GM21825 (cell line): ENCODE data around the gene LRP1.

Experiments used
- ATAC-seq: cut with Tn5 transposase; IDR thresholded peaks from one replicate; pipeline ENCODE4 v1.9.1; 2021; ENCODE audit warnings: mild to moderate bottlenecking, moderate library complexity; ENCODE audit not compliant: unreplicated experiment

Gene LRP1

DNA sequence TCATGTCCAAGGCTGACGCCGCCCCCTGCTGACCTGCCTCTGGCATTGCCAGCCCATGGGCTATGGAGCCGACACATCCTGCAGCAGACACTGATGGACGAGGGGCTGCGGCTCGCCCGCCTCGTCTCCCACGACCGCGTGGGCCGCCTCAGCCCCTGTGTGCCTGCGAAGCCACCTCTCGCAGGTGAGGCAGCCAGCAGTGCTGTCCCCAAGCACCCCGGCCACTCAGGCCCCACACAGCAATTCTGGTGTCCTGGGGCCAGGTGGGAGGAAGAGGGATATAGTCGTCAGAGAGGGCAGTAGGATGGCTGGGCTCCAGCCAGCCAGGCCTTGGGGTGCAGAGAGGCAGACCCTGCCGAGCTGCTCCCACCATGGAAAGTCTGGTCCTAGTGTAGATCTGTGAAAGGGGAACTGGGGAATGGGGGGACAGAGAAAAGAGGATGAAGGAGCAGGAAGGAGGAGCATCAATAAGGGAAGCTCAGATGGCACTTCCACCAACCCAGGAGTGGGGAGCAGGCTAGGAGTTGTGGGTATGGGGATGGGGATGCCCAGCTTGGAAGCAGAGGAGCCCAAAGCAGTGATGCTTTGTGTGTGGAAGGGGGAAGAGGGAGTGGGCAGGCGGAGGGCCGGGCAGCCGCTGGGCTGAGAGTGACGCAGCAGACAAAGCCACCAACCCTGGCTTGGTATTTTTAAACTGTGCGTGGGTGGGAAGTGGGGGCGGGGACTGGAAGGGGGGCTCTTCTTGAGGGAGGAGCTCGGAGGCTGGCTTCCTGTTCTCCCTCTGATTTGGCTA is 34.7 kb upstream of the LRP1 start:
- ATAC-seq, result no peak

DNA sequence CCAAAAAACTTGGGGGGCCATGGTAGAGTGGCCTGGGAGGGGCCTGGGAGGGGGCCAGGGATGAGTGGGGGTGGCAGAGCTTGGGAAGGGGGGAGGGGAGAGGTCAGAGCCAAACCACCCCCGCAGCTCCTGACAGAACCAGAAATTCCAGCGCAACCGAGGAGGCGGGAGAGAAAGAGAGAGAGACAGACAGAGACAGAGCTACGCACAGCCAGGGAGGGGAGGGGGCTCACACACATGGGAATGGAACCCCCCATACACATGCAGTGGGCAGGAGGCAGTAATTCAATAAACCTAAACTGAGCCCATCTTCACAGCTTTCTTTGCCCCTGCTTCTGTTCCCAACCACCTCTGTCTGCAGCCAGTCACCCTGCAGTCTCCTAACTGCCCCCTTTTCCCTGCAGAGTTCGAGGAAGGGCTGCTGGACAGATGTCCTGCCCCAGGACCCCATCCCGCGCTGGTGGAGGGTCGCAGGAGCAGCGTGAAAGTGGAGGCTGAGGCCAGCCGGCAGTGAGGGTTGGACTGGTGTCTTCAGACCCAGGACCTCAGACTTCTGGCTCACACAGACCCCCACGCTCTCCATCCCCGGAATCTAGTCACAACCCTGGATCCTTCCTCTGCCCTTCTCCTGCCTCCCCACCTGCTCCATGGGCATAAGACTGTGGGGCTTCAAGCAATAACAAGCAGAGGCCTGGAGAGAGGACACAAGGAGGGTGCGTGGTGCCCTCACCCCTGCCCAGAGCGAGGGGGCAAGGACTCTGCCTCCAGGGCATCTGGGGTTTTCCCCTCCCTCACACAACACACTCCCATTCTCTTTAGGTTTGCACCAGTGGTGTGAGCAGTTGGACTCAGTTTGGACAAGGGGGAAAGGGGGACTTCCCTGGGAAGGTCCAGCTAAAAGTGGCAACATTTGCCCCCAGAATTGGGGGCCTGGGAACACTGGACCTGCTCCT is 33.8 kb upstream of the LRP1 start:
- ATAC-seq, result no peak

DNA sequence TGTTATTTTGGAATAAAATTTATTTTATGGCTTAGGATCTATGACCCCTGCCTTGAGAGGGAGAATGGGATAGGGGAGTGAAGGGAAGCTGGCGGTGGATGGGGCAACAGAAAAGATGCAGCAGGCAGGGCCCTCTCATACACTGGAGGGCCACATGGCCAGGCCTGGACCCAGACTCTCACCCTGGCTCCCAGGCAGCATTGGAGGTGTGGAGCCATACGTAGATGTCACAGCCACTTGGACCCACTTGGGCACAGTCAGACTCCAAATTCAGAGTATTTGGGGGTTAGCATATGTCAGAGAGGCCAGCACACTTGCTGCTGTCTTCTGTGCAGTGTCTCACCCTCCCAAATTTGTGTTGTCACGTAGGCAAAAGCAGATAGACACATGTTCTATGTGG is 32.8 kb upstream of the LRP1 start:
- no peak for ATAC-seq

DNA sequence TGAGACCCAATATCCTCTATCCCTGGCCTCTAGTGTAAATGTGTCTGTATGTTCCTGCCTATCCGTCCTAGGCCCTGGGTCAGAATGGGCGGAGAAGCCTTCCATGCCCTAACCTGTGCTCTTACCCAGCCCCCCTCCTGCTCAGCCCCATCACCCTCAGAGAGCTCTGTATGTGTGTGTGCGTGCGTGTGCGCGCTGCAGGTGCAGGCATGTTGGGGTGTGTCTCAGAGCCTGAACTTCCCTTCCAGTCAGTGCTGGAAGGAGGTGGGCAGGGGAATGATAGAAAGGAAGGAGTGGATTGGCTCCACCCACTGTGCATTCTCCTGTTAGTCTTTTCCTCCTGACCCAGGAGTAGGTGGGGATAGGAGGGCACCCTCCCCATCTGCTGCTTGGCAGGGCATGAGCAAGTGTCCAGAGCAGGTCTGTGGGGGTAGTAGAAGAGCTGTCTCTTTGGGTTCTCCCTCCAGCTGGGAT is 32.1 kb upstream of the LRP1 start:
- ATAC-seq, result no peak

DNA sequence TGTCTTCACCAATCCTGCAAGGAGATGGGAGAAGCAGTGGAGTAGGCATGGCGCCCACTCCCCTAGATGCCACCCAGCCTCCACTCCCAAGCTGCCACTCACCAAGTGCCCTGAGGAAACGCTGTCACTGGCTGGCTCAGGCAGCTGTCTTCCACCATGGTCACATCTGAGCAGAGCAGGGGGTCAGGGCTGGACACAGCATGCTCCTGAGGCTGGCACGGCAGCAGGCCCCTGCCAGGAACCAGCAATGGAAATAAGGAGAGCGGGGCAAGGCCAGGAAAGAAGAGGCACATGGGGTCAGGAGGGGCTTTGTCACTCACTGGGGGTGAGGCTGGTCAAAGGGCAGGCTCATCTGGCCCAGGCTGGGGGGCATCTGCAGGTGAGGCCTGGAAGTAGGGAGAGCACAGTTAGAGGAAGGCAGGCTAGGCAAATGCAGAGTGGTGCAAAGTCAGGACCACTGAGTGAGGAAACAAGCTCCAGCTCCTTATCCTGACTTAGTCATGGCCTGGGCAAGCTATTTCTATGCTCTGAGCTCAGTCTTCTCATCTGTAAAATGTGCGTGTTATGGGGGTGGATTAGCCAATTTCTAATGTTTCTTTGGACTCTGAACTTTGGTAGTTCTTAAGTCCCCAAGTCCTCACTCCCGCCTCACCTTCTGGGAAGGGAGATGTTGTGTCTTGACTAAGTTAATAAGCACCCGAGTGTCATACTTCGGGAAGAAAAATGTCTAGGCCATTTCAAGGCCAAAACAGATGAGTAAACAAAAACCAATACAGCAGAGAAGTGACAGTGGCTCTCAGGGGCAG is 31.3 kb upstream of the LRP1 start:
- no peak for ATAC-seq

DNA sequence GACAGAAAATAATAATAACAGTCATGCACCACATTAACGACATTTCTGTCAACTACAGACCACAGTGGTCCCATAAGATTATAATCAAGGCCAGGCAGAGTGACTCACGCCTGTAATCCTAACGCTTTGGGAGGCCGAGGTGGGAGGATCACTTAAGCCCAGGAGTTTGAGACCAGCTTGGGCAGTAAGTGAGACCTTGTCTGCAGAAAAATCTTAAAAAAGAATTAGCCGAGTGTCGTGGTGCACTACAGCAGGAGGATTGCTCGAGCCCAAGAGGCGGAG is 30.8 kb upstream of the LRP1 start:
- no peak for ATAC-seq

DNA sequence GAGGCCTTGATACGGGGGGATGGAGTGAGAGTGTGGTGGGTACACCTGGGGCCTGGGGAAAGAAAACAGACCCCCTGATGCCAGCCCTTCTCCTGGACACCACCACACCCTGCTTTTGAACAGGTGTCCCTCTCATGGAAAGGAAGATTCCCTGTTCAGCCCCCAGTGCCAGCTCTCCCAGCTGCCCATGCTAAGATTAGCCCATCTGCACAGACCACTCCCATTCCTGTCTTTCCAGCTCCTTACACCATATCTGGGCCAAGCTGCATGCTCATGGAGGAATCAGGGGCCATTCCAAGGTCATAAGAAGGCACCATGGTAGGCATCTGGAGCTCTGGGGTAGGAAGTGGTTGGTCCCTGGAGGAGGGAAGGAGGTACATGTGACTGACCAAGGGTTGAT is 29.7 kb upstream of the LRP1 start:
- no peak for ATAC-seq

DNA sequence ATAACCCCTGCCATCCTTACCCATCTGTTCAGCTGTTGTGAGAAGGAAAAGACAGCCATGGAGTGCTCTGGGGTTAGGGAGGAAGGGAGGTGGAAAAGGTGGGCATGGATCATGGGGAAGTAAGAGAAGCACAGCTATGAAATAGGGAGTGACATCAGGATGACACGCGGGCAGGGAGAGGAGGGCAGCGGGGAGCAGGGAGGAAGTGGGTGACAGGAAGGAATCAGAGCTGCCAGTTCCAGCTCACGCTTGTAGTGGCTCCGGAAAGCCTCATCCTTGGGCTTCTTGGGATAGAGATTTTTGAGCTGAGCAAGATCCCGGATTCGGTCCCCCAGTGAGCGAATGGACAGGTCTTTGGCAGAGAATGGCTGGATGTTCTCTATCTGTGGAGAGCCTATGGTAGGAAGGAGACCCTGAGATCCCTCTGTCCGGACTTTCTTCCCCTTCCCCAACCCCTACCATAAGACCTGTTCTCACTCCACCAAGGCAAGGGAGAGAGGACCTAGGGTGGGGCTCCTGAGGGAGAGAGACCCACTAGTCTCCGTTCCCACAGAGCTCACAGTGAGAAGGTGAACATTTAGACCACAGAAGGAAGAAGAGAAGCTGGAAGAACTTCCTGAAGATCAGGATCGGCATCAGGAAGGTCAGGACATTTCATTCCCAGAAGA is 29.1 kb upstream of the LRP1 start:
- no peak for ATAC-seq

DNA sequence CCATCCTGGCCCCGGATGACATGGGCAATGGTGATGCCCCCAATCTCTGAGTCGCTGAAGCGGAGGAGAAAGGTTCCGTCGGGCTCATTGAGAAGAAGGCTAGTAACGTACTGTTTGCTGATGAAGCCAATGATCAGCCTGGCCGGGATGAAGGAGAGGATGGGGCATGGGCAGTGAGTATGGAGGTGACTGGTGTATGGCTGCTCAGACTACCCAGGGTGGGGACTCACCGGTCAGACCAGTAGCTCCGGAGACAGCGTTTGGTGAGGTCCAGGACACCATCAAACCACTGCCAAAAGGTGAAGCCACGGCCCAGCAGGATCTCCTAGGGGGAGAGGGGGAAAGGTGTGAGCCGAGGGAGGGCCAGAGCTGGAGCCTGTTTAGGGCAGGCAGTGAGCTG is 28.5 kb upstream of the LRP1 start:
- no peak for ATAC-seq

DNA sequence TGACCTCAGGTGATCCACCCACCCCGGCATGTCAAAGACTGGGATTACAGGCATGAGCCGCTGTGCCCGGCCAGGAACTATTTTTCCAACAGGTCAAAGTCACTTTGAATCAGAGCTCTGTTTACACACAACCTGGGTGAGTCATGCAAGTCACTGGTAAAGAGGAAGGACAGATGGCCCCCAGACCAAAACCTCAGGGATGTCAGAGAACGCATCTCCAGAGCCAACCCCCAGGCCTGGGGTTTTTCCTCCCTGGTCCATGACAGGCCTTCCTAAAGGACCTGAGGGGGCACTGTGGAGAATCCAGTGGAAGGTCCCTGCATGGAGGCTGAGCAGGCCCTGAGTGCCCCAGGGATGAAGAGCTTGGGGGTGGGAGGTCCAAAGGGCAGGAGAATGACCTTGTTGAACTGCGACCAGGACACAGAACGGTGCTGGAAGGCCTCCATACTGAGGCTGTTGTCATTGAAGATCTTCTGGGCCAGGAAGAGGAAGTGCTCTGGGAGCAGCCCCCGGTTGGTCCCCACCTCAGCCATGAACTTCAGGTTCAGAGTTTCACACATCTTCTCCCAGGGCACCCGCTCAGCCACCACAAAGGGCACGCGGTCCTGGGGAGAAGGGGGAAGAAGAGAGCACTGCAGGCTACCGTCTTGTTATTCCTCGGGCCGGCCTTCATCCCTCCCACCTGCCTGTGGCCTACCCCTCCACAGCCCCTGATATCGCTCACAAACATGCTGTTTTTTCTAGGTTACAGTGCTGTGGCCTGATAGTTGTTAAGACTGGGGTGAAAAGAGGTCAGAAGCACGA is 26.2 kb upstream of the LRP1 start:
- no peak for ATAC-seq

DNA sequence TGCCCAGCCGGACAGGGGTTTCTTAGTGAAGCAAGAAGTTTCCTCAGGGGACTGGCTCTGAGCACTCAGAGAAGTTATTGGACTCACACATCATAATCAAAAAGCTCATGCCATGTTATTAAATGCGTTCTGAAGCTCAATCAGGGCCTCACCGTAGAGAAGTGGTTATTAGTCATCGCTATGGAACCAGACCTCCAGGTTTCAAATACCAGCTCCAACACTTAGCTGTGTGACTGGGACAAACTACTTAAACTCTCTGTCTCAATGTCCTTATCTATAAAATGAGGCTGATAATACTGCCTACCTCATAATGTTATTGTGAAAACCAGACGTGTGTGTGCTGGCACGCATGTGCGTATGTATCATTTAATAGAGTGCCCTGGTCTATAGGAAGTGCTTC is 24.4 kb upstream of the LRP1 start:
- no peak for ATAC-seq

DNA sequence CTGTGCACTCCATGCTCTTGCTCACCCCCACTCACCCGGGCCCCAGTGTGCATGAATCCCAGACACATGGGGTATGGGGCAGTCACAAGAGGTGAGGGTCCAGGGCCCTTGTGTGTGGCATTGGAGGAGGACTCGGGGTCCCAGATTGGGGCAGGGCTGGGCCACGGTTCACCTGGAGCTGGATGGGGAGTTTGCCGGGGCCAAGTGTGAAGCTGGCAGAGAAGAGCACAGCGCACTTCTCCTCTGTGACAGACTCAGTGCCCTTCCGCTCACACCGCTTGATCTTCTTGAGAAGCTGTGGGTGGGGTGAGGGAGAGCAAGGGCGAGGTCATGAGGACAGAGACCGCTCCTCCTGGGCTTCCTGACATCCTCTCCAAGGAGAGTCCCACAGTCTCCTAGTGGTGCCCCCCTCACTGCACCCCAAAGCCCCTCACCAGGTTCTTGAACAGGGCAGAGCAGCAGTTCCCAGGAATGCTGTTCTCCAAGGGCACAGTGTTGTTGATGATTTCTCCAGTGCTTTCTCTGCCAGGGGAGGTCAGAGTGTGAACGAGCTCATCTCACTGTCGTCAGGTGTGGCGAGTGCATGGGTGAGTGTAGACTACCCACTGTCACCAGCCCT is 23.9 kb upstream of the LRP1 start:
- no peak for ATAC-seq

DNA sequence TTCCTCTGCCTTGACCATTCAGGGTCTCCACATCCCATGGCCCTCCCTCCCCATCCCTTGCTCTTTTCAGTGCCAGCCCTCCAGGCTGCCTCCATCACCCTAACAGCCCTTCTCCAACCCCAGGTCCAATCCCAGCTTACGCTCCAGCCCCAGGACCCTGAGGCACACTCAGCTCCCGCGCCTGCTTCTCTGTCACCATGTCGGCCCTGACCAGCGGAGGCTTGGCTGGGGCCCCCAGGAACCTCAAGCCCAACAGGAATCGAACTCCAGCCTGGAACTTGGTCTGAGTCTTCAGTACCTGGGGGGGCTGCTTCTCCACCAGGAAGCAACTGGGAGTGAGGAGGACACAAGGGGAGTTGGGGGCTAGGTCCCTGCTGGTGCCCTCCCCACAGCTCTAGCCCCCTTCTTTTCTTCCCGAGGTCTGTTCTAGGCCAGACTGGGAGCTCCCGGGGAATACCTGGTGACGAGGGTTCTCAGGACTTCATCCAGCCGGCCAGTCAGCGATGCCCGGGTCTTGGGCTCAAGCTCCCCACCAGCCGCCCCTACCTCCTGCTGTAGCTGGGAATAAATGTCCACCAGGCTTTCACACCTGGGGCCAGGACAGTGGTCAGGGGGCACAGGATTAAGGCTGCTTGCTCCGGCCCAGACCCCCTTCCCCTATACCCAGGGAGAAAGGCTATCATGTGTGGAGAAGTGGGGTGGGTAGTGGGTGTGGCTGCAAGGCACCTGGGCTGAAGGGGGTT is 23.1 kb upstream of the LRP1 start:
- no peak for ATAC-seq

DNA sequence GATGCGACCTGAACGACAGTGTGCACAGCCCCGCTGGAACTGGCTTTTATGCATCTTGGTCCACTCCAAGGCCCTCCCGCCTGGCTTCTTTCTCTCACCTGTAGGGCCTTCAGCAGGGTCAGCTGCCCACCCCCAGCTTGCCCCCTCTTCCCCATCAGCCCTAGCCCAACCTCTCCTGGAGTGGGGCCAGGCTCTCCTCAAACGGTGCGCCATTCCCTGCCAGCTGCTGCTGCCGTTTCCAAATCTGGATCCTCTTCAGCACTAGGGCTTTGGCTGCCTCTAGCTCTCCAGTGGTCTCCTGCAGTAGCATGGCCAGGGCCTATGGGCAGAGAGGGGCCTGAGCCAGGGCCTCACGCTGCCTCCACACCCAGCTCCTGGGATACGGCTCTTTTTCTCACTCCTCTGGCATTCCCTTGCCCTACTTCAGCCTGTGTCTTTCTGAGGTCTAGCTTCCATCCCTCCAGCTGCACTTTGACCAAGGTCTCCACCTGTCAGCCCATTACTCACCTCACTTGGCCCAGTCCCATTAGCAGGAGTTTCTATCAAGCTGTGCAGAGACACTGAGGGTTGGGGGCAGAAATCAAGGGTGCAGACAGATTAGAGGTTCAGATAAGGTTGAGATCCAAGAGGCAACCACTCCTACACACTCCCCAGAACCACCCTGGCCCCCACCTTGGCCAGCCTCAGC is 22.1 kb upstream of the LRP1 start:
- ATAC-seq, result no peak

DNA sequence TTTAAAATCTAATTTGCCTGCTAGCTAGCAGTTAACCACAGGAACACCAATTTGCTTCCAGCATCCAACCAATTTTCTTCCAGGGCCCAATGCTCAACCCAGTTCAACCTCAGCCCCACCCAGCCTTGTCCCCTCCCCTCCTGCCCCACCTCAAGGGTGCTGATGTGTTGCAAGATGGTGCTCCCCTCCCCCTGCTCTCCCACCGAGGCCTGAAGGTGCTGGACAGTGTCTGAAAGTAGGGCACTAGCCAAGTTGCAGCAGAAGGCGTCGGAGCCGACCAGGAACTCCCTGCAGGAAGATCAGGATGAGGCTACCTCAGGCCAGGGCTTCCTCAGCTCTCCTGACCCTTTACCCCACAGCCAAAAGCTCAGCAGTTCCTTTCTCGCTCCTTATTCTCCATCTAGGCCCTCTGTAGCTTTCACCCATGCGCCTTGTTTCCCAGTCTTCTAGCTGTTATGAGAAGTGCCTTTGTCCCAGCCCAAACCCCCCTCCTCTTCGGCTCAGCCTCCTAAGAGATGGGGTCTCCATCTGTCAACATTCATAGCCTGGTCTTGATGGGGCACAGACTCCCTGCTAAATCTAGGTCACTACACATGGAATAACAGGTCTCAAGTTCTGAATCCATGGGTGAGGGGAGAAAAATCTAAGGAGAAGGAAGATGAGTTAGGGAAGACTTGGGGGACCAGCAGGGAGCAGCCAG is 20.7 kb upstream of the LRP1 start:
- ATAC-seq, result no peak

DNA sequence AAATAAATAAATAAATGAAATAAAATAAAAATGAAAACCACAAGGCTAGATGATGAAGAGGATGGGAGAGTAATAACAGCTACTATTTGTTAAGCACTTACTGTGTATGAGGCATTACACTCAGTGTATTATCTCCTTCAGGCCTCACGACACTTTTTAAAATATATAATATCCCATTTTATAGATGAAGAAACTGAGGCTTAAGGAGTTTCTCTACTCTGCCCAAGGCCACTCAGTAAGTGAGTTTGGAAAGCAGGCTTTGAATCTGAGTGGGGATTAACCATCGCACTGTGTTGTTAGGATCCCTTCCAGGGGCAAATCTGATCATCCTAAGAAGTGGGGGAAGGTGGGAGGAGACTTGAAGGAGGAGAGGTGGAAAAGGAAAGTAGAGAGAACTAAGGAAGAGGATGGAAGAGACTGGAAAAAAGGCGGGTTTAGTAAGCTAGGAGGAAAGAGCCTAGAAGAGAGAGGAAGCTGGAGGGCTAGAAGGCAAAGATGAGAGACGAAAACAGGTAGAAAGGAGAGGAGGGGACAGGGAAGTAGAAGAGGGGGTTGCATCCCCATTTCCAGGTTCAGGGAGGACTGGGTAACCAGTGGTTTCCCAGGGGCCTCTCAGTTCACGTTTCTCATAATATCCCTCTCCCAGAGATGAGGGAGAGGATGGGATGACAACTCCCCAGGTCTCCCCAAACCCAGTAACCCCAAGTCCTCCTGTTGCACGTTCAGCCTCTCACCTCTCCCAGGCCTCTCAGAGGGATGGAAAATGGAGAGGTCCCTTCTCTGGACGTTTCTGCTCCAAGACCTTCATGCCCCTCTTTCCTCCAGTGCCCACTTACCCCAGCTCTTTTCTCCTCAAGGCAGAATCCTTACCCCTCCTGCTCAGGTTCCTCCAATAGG is 18.8 kb upstream of the LRP1 start:
- ATAC-seq, result no peak
